Measurements from ENCODE around the gene GNAS.

GNAS gene

DNA sequence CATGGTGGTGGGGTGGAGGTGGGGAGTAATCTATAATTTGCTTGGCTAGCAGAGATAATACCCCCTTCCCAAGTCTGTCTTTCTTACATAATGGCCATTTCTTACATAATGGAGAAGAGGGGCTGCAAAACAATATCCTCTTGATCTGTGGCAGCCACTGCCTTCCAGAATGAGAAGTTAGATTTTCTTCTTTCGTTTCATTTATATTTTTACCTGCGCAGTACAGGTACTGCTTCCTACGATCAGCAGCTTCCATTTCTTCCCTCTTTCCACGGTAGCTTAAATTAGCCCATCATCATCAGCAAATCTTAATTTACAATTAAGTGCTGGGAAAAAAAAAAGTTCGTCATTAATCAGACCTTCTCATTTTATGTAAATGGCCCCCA is 30.2 kb downstream of the GNAS start:
- no peak for DNase-seq

DNA sequence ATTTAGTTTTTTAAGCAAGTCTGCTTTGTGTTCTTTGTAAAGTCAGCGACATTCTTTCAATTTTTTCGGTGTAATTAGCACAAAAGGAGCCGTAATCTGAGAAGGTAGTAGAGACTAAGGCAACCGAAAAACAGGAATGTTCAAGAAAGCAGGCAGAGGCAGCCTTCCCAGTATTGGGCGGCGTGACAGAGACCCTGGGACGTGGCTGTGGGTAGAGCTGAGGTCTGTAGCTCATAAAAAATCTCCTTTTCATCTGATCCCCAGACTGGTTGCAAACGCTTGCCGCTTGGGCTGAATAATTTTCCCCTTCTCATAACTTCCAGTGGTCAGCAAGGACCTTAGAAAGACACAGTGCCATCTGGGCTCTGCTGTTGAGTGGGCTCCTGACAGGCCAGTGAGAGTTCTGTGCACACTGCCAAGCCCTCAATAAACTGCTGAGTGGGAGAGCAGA is 30.8 kb downstream of the GNAS start:
- peak in 2 of 14 donors; percentile 6 to 38 for DNase-seq

DNA sequence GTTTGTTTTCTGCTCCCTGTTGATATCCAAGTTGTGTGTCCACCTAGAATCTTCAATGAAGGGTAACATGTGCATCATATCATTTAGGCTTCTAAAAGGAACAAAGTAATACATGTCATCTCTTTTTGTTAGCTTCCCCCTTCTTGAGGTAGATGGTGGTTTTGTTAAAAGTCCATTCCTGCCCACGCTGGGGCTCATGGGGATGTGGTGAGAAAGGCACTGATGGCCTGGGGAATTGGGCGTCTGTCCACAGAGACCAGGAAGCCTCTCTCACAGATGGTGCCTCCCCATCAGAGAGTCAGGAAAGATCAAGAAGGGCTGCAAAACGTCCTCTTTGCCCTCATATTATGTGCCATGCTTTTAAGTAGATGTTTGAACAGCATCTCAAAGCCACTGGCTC is 32.5 kb downstream of the GNAS start:
- no peak for DNase-seq

DNA sequence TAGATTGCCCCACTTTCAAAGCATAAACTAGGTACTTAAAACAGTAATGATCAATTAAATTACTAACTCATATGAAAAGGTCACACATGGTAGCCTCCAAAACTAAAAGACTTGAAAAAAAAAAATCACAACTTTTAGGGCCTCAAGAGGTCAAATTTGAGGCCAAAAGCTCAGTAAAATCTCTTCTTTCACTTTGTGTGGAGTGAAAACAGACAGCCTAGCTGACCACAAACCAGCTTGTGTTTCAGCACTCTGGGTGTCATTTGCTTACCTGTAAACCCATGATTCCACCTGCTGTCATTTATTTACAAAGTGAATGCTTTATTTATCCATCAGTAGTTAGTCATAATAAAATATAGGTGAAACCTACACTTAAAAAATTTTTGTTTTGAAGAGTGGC is 34.0 kb downstream of the GNAS start:
- DNase-seq, result no peak

DNA sequence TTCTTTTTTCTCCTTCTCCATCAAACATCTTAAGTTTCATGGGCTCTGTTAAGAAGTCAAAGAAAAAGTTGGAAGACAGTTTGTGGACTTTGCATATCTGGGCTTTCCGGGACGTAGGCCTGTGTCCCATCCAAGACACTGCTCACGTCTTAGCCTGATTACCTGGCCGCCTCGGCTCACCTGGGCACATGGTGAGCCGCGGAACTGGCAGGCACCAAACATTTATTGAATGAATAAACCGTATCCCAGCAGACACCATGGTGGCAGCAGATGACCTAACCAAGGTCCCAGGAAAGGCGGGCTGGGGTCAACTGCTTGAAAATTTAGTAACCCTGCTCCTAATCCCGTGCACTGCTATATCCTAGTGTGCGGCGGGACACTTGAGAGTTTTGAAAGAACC is 35.6 kb downstream of the GNAS start:
- no peak for DNase-seq

DNA sequence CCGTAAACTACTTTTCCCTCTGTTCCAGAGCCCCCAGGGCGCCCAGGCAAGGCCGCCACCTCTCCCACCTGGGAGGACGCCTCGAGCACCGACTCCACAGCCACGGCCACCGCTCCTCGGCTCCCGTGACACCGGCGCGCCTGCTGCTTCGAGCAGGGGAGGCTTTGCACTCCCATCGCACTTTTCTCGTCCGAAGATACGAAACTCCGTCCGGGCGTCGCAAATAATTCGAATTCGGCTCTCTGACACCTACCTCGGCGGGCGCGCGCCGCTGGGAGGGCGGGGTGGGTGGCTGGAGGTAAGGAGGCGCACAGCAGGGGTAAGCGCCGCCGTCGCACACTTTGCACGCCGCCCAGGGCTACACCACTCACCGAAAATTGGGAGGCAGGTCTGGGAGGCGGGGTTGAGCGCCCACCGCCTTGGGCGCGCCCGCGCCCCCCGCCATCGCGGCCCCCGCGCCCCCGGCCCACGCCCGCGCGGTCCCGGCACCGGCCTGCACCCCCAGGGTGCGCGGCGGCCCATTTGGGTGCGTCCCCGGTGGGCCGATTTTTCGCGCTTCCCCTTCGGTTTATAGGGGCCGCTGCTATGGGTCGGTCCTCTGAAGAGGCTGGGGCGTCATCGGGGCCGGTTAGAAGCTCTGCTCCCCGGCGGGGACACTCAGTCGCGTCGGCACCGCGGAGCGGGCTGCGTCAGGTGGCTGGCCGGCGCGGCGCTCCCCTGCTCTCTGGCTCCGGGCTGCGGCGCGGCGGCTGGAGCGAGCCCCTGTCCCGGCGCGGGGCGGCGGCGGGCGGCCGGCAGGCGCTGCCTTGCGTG is 36.2 kb downstream of the GNAS start:
- peak in 12 of 14 donors; percentile 27 to 82 (median 71) for DNase-seq

DNA sequence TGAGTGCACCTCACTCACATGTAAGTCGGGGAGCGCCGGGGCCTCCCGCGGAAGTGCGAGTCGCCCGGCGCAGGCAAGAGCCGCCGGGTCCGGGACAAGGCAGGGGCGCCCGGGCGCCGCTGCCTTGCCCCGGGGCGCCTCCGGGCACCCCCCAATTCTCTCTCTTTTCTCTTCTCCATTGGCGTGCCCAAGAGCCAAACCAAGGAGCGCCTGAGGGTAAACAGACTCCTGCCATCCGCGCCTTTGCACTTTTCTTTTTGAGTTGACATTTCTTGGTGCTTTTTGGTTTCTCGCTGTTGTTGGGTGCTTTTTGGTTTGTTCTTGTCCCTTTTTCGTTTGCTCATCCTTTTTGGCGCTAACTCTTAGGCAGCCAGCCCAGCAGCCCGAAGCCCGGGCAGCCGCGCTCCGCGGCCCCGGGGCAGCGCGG is 36.8 kb downstream of the GNAS start:
- DNase-seq, result no peak

DNA sequence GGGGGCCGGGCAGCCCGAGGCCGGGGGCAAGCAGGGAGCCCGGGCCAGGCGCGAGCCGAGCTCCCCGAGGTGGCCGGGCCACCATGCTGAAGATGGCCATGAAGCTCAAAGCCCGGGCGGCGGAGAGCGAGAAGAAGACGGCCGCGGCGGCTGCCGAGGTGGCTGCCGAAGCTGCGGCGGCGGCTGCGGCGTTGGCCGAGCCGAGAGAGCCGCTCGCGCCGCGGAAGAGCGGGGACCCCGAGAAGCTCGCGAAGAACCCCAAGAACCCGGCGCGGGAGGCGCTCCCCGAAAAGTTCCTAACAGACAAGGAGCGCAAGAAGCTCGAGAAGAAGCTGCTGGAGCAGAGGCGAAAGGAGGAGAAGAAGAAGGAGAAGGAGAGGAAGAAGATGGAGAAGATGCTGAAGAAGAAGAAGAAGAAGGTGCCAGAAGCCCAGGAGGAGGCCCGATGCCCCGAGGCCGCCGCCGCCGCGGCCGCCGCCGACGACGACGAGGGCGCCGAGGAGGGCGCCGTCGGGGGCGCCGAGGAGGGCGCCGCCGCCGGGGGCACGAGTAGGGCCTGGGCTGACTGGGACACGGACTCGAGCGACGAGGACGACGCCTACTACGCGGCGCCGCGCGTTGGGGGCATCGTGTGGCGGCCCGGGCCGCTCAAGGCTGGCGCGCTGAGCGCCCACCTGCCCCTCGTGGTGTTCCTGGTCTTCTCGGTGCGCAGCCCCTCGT is 37.4 kb downstream of the GNAS start:
- DNase-seq, result peak in 1 of 14 donors; percentile 45

DNA sequence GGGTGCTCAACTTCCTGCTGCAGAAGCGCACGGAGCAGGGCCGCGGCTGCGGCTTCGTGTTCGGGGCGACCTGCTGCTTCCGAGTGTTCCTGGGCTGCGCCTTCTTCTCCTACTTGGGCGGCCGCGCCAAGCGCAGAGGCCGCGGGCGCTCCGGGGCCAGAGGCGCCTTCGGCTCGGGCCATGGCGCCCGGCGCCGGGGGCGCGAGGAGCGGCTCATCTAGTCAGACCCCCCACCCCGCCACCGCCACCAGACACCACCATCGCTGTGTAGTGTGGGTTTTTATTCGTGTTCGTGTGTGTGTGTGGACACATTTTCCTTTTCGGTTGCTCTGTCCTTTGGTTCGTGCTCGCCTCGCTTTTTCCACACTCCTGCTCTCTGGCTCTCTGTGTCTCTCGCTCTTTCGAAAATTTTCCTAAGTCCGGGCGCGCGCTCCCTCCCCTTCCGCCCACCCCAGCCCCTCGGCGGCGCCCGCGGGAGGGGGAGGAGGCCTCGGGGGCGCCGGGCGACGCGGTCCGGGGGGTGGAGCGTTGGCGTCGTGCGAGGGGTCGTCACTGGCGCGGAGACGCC is 38.1 kb downstream of the GNAS start:
- peak in 13 of 14 donors; percentile 15 to 83 (median 76) for DNase-seq

DNA sequence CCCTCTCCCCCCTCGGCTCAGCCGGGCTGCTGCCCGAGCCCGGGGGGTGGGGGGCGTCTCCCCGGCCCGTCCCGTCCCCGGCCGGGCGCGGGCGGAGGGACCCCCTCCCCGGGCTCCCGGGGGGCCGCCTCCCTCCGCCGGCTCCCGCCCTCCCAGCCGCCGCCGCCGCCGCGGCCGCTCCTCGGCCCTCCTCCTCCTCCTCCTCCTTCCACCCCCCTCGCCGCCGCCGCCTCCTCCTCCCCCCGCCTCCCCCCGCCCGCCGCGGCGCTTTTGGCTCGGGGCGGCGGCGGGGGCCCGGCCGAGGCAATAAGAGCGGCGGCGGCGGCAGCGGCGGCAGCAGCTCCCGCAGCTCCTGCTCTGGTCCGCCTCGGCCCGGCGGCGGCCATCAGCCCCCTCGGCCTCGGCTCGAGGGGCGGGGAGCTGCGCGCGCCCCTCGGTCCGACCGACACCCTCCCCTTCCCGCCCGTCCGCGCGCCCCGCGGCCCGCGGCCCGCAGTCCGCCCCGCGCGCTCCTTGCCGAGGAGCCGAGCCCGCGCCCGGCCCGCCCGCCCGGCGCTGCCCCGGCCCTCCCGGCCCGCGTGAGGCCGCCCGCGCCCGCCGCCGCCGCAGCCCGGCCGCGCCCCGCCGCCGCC is 38.7 kb downstream of the GNAS start:
- peak in 13 of 14 donors; percentile 18 to 83 (median 76) for DNase-seq

DNA sequence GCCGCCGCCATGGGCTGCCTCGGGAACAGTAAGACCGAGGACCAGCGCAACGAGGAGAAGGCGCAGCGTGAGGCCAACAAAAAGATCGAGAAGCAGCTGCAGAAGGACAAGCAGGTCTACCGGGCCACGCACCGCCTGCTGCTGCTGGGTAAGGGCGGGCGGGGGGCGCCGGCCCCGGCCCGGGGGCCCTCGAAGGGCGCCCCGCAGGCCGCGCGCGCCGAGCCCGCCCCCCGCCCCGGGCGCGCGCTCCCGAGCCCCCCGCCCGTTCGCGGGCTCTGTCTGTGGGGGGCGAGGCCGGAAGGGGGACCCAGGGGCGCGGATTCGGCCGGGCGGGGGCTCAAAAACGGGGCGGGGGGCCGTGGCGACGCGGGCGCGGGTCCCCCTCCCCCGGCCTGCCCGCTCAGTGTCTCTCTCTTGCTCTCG is 39.2 kb downstream of the GNAS start:
- peak in 2 of 14 donors; percentile 68 to 77 for DNase-seq

DNA sequence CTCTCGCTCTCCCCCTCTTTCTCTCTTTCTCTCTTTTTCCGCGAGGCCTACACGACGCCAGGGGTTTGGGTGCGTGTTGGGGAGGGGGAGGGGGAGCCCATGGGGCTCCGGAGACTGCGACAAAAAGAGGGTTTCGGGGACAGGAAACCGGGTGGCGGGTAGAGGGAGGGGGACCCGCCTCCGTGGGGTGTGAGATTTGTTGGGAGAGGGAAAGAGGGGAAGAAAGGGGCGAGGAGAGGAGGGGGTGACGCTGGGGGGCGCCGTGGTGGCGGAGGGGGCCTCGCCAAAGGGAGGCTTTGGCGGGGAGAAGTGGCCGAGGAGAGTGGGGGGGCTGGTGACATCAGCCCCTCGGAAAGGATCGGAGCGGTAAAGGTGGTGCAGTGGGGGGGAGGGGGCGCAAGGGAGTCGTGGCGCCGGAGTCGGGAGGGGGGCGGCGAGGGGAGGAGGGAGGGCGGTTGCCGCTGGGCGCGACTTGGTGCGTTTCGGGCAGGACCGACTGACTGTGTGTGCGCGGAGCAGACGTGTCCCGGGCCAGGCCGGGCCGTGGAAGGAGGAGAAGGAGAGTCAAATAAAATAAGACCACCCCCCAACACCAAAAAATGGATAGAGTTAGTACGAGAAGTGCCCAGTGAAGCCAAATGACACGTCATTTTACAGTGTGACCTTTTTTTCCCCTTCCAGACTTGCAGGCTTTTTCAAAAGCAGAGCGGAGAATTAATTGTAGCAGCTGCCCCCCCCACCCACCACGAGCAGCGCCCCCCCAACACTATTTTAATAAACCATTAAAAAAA is 39.8 kb downstream of the GNAS start:
- DNase-seq, result peak in 12 of 14 donors; percentile 37 to 84 (median 64)

DNA sequence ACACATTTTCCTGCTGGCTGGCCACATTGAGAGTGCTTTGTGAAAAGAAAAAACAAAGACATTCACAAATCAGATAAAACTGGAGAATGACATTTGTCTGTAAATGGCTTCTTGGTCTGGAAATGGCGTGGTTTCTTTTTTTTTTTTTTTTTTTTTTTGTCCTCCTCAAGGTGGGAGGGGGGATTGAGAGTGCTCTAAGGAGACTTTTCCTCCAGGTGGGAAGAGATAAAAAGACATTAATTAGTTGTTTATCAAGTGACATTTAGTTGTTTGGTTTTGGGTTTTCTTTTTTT is 40.4 kb downstream of the GNAS start:
- DNase-seq, result no peak

DNA sequence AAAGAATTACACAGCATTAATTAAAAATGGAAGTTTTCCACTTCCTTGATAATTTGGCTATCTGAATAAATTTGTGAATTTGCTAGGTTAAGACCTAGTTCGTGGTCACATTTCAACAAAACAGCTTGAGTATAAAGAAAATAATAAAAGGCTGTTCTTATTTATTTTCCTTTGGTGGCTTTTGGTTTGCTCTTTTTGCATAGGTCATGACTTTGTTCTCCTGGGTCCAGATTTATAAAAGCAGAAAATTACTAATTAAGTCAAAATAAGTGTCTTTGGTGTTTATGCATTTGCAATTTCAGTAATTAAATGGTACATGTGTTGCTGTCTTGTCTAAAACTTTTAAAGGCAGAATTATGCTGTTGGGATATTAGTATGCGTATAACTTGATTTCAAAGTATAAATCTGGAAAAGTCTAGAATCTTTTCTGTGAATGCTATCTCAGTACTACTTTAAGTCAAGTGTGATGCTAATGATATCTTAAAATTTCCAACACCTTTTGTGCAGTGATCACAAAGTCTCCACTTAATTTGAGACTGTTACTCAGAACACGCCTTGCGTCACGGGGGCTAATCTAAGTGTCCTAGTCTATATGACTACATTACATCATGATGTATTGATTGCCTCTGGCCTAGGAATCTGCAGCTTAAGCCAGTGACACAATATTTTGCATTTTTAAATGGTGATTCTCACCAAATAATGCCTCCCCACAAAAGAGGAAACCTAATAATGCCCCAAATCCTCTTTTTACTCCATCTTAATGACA is 41.0 kb downstream of the GNAS start:
- no peak for DNase-seq

DNA sequence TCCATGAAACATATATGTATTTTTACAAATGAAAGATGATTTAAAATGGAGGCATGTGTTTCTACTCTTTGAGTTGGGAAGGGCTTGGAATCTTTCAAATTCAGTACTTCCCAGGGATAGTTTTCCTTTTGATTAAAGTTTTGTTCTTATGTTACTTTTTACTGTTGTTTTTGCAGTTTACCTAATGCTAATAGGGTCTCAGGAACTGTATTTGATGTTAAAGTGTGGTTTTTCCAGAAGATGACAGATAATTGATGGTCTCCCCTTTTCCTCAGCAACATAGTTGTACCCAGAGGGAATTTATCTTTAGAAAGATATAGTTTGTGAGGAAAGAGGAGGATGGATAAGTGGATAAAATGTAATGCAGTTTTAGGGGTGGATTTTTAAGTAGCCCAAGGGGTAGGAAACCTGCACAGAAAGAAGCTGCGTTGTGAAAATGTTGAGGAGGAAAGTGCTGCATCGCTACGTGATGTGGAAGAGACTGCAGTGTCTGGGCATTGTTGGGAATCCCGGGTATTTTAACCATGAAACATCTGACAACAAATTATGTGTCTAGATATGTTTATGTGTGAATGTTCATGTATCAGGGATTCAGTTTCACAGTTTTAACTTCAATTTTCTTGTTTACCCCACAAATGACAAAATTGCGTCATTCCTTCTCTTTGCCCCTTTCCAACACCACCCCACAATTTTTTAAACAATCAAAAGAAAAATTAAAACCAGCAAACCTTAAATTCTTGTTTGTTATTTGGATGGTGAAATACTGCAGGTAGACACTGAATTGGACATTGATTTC is 42.3 kb downstream of the GNAS start:
- peak in 1 of 14 donors; percentile 16 for DNase-seq

DNA sequence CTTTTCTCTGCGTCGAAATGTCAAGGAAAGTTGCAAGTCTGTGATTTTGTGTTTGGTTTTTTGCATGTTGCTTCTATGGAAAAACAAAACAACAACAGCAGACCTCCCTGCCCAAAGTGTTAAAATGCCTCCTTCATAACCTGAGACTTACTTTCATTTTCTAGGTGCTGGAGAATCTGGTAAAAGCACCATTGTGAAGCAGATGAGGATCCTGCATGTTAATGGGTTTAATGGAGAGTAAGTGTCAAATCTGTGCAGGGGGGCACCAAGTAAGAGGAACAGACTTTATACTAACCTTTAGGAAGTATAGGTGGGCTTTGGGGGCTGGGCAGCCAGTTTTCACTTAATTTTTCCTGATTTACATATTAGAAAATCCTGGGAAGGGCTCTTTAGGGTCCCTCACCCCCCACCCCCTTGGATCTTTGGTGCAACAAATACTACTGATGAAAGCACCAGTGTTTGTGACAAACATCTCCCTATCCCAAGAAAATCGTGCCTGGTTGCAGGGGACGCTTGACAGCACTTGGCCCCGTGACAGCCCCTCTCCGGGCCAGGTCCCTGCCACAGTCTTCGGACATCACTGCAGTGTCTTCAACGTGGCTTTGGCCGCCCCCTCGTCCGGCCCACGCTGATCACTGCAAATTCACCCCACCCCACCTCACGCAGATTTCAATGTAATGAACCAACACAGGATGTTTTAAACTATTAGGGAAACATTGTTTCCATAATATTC is 43.1 kb downstream of the GNAS start:
- DNase-seq, result peak in 2 of 14 donors; percentile 6 to 19

DNA sequence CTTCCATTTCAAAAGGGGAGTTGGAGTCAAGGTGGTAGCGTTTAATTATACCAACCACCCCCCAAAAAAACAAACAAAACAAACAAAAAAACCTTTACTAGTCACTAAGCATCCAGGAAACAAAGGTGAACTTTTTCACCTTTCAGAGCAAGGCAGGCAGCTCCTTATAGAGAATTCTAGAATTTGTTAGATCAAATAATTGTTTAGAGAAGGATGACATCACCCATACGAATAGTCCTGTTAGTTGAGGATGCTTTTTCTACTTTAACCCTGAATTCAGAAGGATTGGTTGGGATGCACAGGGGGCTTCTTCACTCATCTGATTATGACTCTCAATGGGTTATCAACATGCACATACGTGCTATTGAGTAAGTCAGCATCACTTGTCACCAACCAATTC is 44.3 kb downstream of the GNAS start:
- no peak for DNase-seq

DNA sequence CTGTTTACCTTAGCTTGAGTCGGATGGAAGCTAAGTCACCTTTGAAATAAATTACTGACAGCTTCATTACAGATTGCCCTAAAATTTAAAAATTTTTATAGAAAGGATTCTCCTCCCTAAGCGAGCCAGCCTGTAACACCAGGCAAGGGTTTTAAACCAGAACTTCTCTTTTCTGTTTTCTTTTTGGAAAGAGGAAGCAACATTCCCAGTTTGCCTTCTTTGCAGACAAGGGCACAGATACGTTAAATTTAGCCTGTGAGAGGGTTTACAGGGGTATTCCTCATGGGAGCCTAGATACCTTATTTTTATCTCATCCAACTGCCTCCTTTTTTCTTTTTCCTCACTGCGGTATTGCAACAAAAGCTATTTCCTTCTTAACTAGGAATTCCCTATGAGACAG is 45.0 kb downstream of the GNAS start:
- no peak for DNase-seq

DNA sequence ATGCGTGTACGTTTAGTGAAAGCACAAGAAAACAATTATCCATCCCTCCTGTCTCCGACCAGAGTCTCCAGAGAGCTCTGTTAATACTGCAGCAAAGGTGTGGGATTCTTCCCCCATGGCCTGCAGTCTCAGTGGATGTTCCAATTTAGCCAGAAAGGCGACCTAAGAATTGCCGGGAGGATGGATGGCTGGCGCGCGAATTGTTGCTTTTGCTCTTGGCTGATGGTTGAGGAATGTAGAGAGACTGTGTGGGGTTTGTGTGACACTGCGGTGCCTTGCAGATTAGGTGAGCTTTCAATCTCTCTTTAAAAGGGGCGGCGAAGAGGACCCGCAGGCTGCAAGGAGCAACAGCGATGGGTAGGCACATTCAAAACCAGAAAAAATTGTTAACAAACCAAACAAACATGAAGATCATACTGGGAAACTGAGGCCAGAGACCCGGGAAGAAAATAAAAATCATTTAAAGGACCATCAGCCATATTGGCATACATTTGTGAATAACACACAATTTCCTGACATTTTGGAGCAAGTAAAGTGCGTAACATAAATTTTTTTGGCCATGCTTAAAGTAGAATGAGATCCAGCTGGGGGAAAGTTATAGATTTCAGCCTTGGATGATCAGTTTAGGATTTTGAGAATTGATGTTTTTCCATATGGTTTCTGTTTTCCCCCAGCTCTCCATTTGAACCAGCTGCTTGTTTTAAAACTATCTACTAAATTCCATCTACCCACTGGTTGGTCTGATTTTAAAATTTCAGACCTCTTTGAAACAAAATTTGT is 46.3 kb downstream of the GNAS start:
- no peak for DNase-seq

Data from C1 segment of cervical spinal cord (tissue), 14 donors.